ENCODE results near the gene CIITA. TPM values are rescaled to one million over a fixed set of nuclear protein-coding genes. Genes with fewer than 3 reads are reported as not detected.

The CIITA gene
- total RNA-seq, 3 donors from 2014 or later = 5.6 to 14.6 (median 11.1) TPM

GRCh38 chr16:10967986-10968385 is 91.0 kb downstream of the CIITA start:
- Histone ChIP-seq H3K36me3 (no peaks in the 10 kb centered on the region), H3K9me3 (no peaks in the 10 kb centered on the region), H3K4me3 (no peak overlapping the region), H3K27me3 (no peaks in the 10 kb centered on the region), H3K4me1 (peaks cover 0 to 3% of the 10 kb centered on the region in 2 donors), H3K27ac (no peak overlapping the region)
- intact Hi-C loops (cut with DNase I; ENCODE audit: low total_unique reads) = loop anchor here (5.0 kb wide), 1 partner anchor 384 kb away; no protein-coding TSS in a partner anchor
- TF ChIP-seq POLR2AphosphoS5 (IDR thresholded peaks at IDR 0.05) (no peak), CTCF (IDR thresholded peaks at IDR 0.05) (no peak), POLR2A (IDR thresholded peaks at IDR 0.05) (no peak)
- no peak for DNase-seq (ENCODE audit: low spot score in 2 of 2)

GRCh38 chr16:10968498-10968897 is 91.5 kb downstream of the CIITA start:
- Histone ChIP-seq H3K9me3 (no peaks in the 10 kb centered on the region), H3K4me3 (no peak overlapping the region), H3K36me3 (no peaks in the 10 kb centered on the region), H3K27me3 (no peaks in the 10 kb centered on the region), H3K27ac (no peak overlapping the region), H3K4me1 (peaks cover 0 to 3% of the 10 kb centered on the region in 2 donors)
- intact Hi-C loops (cut with DNase I; ENCODE audit: low total_unique reads) = loop anchor here (5.0 kb wide), 1 partner anchor 384 kb away; no protein-coding TSS in a partner anchor
- no peak for DNase-seq (ENCODE audit: low spot score in 2 of 2)
- TF ChIP-seq CTCF (IDR thresholded peaks at IDR 0.05) (no peak), POLR2A (IDR thresholded peaks at IDR 0.05) (no peak), POLR2AphosphoS5 (IDR thresholded peaks at IDR 0.05) (no peak)

- TF ChIP-seq POLR2A (IDR thresholded peaks at IDR 0.05) = no peak
- no peak for TF ChIP-seq CTCF (IDR thresholded peaks at IDR 0.05)
- TF ChIP-seq POLR2AphosphoS5 (IDR thresholded peaks at IDR 0.05) = no peak
- intact Hi-C loops (cut with DNase I; ENCODE audit: low total_unique reads) = loop anchor here (5.0 kb wide), 2 partner anchors 288 to 383 kb away; partner anchors contain the start of gene SOCS1
- Histone ChIP-seq H3K4me3 (no peak overlapping the region), H3K27ac (no peak overlapping the region), H3K36me3 (no peaks in the 10 kb centered on the region), H3K9me3 (no peaks in the 10 kb centered on the region), H3K27me3 (no peaks in the 10 kb centered on the region), H3K4me1 (no peaks in the 10 kb centered on the region)
- no peak for DNase-seq (ENCODE audit: low spot score in 2 of 2)
These were observed 92.6 kb downstream of the CIITA start for GRCh38 chr16:10969615-10970014.

GRCh38 chr16:10970065-10970464 is 93.1 kb downstream of the CIITA start:
- intact Hi-C loops (cut with DNase I; ENCODE audit: low total_unique reads) = loop anchor here (5.0 kb wide), 1 partner anchor 287 kb away; the partner anchor contains the start of gene SOCS1
- no peaks in the 10 kb centered on the region for H3K4me1 ChIP-seq

More at GRCh38 chr16:10970065-10970464, 93.1 kb downstream of the CIITA start:
- Histone ChIP-seq H3K27ac (no peak overlapping the region), H3K36me3 (no peaks in the 10 kb centered on the region), H3K27me3 (no peaks in the 10 kb centered on the region), H3K4me3 (no peak overlapping the region), H3K9me3 (no peaks in the 10 kb centered on the region)
- no peak for TF ChIP-seq POLR2A (IDR thresholded peaks at IDR 0.05)
- TF ChIP-seq POLR2AphosphoS5 (IDR thresholded peaks at IDR 0.05) = no peak
- TF ChIP-seq CTCF (IDR thresholded peaks at IDR 0.05) = no peak
- DNase-seq (ENCODE audit: low spot score in 2 of 2) = no peak
